ENCODE measurements around the gene ZNF407. TPM values are rescaled to one million over a fixed set of nuclear protein-coding genes. Genes with fewer than 3 reads are reported as not detected.

The ZNF407 gene
- total and polyA plus RNA-seq, 2 experiments from 2014 or later, result 2.1 to 10.4 TPM

- no peaks in the 10 kb centered on the region for H3K27me3 ChIP-seq (ENCODE audit: insufficient read depth)
- H3K36me3 ChIP-seq (ENCODE audit: insufficient read depth), result no peaks in the 10 kb centered on the region
- Mint-ChIP-seq H3K27ac (no peak overlapping the region), H3K4me3 (no peak overlapping the region), H3K4me1 (no peaks in the 10 kb centered on the region), H3K36me3 (ENCODE audit: low read depth) (peaks cover 6% of the 10 kb centered on the region), H3K9me3 (peaks cover 21% of the 10 kb centered on the region), H3K27me3 (ENCODE audit: insufficient read depth, low read depth, poor library complexity) (peaks cover 9% of the 10 kb centered on the region)
- H2AFZ ChIP-seq, result no peak overlapping the region
- peaks cover 9% of the 10 kb centered on the region for H3F3A ChIP-seq (replicated peaks; ENCODE audit: low read depth)
- no peaks in the 10 kb centered on the region for H4K20me1 ChIP-seq (replicated peaks; ENCODE audit: insufficient read depth)
- DNase-seq (ENCODE audit: low spot score), result no peak
- H3K79me2 ChIP-seq (replicated peaks; ENCODE audit: insufficient read depth), result no peaks in the 10 kb centered on the region
- no peaks in the 10 kb centered on the region for H3K4me1 ChIP-seq (ENCODE audit: insufficient read depth)
- peaks cover 6% of the 10 kb centered on the region; the same call in 1 of the 2 replicates for H3K9me2 ChIP-seq (ENCODE audit: insufficient read depth)
- ATAC-seq, result no peak
- no peak overlapping the region for H3K4me3 ChIP-seq
- TF ChIP-seq STAT1 (IDR thresholded peaks at IDR 0.05; ENCODE audit: unreplicated experiment) (no peak), ETS1 (IDR thresholded peaks at IDR 0.05) (no peak), CTCF (conservative IDR thresholded peaks at IDR 0.05; ENCODE audit: low read depth in 2 of 2) (no peak), EZH2 (IDR thresholded peaks at IDR 0.05; ENCODE audit: low read depth, unreplicated experiment) (no peak), REST (IDR thresholded peaks at IDR 0.05; ENCODE audit: unreplicated experiment) (no peak), POLR2AphosphoS5 (IDR thresholded peaks at IDR 0.05; ENCODE audit: low read depth) (no peak), EZH2phosphoT487 (IDR thresholded peaks at IDR 0.05; ENCODE audit: unreplicated experiment) (no peak), JUNB (IDR thresholded peaks at IDR 0.05; ENCODE audit: unreplicated experiment) (no peak), CREB1 (CRISPR knock-in tag; IDR thresholded peaks at IDR 0.05; ENCODE audit: low read depth) (no peak), ZNF331 (CRISPR knock-in tag; IDR thresholded peaks at IDR 0.05; ENCODE audit: low read depth) (no peak), ZNF114 (CRISPR knock-in tag; IDR thresholded peaks at IDR 0.05) (no peak), NANOG (IDR thresholded peaks at IDR 0.05; ENCODE audit: borderline replicate concordance) (no peak), ZNF462 (CRISPR knock-in tag; IDR thresholded peaks at IDR 0.05) (no peak)
- no peak overlapping the region for H3K27ac ChIP-seq (ENCODE audit: low read depth)
- H3K4me2 ChIP-seq, result no peak overlapping the region
Measured at GRCh38 chr18:75083761-75084160, 486.1 kb downstream of the ZNF407 start.
